ENCODE data around the gene URM1. TPM values are rescaled to one million over a fixed set of nuclear protein-coding genes. Genes with fewer than 3 reads are reported as not detected.

Gene URM1
- polyA plus RNA-seq, 1 experiment = 95.7 TPM

GRCh38 chr9:128428644-128429512 is 57.7 kb downstream of the URM1 start:
- ChIA-PET CTCF (interaction anchor here (0.6 to 1.7 kb wide), 5 partner anchors 9 to 56 kb away, joined by 3 to 13 read pairs (median 3); no protein-coding TSS in a partner anchor), POLR2A (no interaction called here)
- no peak for TF ChIP-seq CTCF (IDR thresholded peaks at IDR 0.05; ENCODE audit: insufficient read depth, low read depth, low read length)
- Histone ChIP-seq H3K36me3 (ENCODE audit: control insufficient read depth, insufficient read depth, low read length) (peaks cover 23% of the 10 kb centered on the region), H3K4me3 (ENCODE audit: low read depth, low read length) (no peak overlapping the region), H3K27me3 (ENCODE audit: control insufficient read depth, insufficient read depth, low read length) (no peaks in the 10 kb centered on the region)
- no peak for DNase-seq (ENCODE audit: low read depth)

GRCh38 chr9:128429513-128430086 is 58.4 kb downstream of the URM1 start:
- POLR2A ChIA-PET = no interaction called here
- CTCF ChIA-PET = interaction anchor here (0.6 to 1.7 kb wide), 5 partner anchors 9 to 56 kb away, joined by 3 to 13 read pairs (median 3); no protein-coding TSS in a partner anchor
- Histone ChIP-seq H3K36me3 (ENCODE audit: control insufficient read depth, insufficient read depth, low read length) (peaks cover 17% of the 10 kb centered on the region), H3K27me3 (ENCODE audit: control insufficient read depth, insufficient read depth, low read length) (no peaks in the 10 kb centered on the region), H3K4me3 (ENCODE audit: low read depth, low read length) (no peak overlapping the region)
- no peak for TF ChIP-seq CTCF (IDR thresholded peaks at IDR 0.05; ENCODE audit: insufficient read depth, low read depth, low read length)
- DNase-seq (ENCODE audit: low read depth) = no peak

DNA sequence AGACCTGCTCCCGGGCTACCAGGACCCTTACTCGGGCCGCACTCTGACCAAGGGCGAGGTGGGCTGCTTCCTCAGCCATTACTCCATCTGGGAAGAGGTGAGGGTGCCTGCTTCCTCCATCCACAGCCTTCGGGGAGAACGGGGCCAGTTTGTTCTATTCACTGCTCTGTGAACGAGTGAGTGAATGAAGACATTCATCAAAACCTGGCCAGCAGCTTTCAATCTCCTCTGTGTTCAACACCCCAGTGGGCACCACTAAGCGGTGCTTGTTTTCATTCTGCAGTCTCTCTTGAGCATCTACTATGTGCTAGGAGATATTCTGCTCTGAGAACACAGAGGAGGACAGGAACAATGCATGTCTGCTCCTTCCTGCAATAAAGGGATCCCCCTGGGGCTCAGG is 60.0 kb downstream of the URM1 start:
- DNase-seq (ENCODE audit: low read depth) = no peak
- CTCF ChIA-PET = no interaction called here
- Histone ChIP-seq H3K36me3 (ENCODE audit: control insufficient read depth, insufficient read depth, low read length) (peaks cover 15% of the 10 kb centered on the region), H3K27me3 (ENCODE audit: control insufficient read depth, insufficient read depth, low read length) (no peaks in the 10 kb centered on the region), H3K4me3 (ENCODE audit: low read depth, low read length) (no peak overlapping the region)
- TF ChIP-seq CTCF (IDR thresholded peaks at IDR 0.05; ENCODE audit: insufficient read depth, low read depth, low read length) = no peak
- POLR2A ChIA-PET = no interaction called here

DNA sequence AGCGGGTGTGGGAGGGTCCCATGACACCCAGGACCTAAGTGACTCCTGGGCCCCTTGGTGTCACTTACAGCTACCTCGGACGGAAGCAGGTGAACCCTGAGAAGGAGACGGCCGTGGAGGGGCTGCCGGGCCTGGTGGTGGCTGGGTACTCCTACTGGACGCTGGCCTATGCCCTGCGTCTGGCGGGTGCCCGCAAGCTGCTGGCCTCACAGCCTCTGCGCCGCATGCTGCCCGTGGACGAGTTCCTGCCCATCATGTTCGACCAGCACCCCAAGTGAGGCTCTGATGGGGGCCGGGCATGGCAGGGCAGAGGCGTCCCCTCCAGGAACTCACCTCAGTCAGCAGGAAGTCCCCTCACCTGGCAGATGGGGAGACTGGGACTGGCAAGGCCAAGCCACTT is 63.2 kb downstream of the URM1 start:
- ChIA-PET POLR2A (no interaction called here), CTCF (no interaction called here)
- peaks cover 12% of the 10 kb centered on the region for H3K36me3 ChIP-seq (ENCODE audit: control insufficient read depth, insufficient read depth, low read length)
- no peaks in the 10 kb centered on the region for H3K27me3 ChIP-seq (ENCODE audit: control insufficient read depth, insufficient read depth, low read length)
- no peak overlapping the region for H3K4me3 ChIP-seq (ENCODE audit: low read depth, low read length)
- no peak for TF ChIP-seq CTCF (IDR thresholded peaks at IDR 0.05; ENCODE audit: insufficient read depth, low read depth, low read length)
- no peak for DNase-seq (ENCODE audit: low read depth)

GRCh38 chr9:128435611-128436010 is 64.4 kb downstream of the URM1 start:
- ChIA-PET POLR2A (no interaction called here), CTCF (interaction anchor here (0.7 to 1.7 kb wide), 2 partner anchors 15 to 26 kb away, joined by 3 to 6 read pairs; partner anchors contain the start of gene CERCAM)
- H3K27me3 ChIP-seq (ENCODE audit: control insufficient read depth, insufficient read depth, low read length) = no peaks in the 10 kb centered on the region
- no peak overlapping the region for H3K4me3 ChIP-seq (ENCODE audit: low read depth, low read length)
- no peak for TF ChIP-seq CTCF (IDR thresholded peaks at IDR 0.05; ENCODE audit: insufficient read depth, low read depth, low read length)
- DNase-seq (ENCODE audit: low read depth) = no peak
- peaks cover 11% of the 10 kb centered on the region for H3K36me3 ChIP-seq (ENCODE audit: control insufficient read depth, insufficient read depth, low read length)
